CD4-positive, alpha-beta T cell treated with Interleukin-4 for 1 hour (primary cell): ENCODE measurements around the gene KCNMA1.
"Not testable (repeated sequence)": the region's sequence is repeated elsewhere in the genome, so short reads cannot be mapped to it uniquely, and the experiment has no call there.

Experiments used
- DNase-seq, 2 donors: peaks; one replicate each; pipeline ENCODE4 v3.0.0-alpha.2; 2020 to 2022

The KCNMA1 gene

GRCh38 chr10:77436257-77436975, 201.2 kb downstream of the KCNMA1 start:
- no peak for DNase-seq

DNA sequence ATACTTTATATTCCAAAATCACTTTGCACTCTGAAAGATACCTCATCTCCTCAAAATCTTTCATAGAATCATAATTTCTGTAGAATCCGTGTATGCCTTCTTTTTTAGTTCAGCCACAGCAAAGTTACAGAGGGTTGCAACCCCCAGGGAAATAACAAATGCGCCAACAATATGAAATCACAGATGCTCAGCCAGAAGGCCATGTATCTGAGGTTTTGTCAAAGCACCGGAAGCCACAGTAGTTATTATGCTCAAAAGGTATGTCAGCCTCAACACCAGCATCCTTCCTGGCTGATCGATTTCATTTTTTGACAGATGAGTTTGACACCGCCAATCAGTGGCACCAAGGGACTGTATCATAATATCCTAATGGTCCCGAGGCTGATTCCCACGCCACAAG, 204.1 kb downstream of the KCNMA1 start:
- DNase-seq = no peak

DNA sequence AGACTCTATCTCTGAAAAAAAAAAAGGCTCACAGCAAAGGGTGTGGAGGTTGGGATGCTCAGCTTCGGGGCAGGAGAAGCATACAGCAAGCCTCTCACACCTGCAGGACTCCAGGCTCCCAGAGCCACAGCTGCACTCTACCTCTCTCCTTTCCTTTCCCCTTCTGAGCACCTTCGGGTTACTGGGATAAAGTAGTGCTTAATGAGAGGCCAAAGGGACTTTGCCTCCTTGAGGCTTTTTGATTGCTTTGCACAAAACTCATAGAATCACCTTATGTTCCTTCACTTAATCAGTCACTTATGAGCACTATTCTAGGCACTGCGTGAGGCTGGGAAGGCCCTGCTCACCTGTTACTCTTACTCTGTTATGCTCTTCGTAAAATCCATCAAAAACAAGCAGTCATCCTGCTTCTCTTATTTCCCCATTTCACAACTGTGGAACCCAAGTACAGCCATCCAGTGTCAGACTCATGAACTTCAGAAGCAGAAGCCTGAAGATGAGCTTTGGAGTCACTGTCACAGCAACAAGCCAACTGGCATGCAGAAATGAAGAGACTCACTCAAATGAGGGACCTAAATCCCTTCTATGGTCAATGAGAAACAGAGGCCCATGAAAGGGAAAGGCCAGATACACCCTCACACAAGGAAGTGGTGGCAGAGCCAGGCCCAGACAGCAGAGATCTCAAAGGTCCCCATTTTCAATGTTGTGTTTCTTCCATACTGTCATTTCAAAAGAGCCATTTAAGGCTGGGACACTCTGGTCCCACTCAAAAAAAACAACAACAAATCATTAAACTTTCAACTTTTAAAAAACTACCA, 205.4 kb downstream of the KCNMA1 start:
- no peak for DNase-seq

DNA sequence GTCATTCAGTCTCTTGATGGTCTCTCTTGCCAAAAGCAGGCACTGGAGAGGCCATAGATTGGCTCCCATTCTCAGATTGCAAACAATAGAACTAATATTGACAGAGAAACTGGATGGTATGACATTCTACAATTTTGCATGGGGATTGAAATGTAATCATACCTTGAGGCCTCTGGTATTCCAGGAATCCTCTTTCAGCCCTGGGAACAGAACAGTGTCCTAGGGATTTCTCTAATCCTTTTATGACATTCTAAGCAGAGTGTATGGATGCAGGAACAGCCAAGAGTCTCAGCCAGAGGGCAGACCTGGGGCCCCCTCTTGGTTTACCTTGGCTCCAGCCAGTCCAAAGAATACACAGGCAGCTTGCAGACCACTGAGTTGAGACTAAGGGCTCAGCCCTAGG, 206.4 kb downstream of the KCNMA1 start:
- no peak for DNase-seq

DNA sequence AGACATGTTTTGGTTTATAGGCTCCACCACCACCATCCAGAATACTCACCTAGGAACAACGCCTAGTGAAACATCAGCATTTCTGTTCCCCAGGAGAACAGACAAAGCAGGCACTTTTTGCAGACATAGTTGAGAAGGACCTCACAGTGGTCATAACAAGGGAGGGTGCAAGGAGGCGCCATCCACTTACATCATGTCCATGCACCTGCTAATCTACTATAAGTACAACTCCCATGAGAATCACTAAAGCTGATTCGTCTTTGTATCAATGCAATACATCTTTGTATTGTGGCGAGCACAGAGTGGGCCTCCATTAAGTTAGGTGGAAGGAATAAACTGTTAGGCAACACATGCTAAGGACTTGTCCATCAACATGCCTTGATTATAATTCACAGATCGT, 207.1 kb downstream of the KCNMA1 start:
- DNase-seq = no peak

DNA sequence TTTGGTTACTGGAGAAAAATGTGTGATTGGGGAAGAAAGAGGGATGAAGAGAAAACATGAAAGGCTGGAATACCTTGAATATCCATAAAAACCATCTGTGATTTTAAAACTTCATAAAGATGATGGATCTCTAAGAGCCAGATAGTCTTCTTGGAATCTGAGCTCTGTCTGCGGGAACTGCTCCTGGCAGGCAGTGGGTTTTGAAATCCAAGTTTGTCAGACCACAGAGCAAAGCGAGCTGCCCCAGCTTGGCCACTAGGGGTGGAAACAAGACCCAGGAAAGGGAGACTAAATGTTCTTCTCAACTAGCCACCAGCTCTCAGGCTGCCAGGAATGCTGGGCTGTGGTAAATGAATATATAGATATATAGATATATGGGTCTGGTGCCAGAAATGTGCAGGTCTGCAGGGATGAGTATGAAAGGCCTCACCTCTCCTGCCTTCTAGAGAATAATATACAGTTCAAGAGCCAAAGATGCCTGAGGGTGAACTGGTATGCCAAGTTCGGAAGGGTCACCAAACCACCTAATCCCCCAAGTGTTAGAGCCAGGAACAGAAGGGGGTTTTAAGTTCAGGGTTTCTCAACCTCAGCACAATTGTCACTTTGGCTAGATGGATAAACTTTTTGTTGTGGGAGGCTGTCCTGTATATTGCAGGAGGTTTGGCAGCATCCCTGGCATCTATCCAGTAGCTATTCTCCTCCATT, 208.8 kb downstream of the KCNMA1 start:
- no peak for DNase-seq

DNA sequence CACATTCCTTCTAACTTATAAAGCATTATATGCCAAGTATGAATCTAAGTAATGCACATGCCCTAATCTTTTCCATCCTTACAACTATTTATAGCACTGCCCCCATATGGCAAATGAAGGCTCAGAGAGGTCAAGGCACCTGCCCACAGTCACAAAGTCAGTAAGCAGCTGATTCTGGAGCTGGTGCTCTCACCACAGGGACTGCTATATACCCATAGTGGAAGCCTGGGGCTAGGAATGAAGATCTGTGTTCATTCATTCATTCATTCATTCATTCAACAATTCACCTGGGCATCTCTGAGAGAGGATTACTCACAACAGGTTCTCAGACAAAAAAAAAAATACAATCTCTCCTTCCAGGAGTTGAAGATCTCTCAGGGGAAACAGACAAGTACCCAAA, 213.4 kb downstream of the KCNMA1 start:
- DNase-seq = no peak

- no peak for DNase-seq
Measured at GRCh38 chr10:77422491-77423338, 214.9 kb downstream of the KCNMA1 start.

DNA sequence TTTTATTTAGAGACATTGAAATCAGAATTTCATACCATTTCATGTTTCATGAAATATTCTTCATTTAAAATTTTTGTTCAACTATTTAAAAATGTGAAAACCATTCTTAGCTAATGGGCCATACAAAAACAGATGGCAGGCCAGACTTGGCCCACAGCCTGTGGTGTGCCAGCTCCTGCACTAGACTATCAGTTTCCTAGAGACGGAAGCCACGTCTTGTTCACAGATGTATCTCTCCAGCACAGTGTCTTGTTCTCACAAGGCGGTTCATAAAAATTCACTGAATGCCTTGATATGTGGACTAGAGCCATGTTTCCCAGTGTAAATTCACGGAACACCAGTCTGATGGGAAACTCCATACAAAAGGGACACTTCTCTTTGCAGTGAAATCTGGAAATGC, 216.0 kb downstream of the KCNMA1 start:
- DNase-seq = no peak

DNA sequence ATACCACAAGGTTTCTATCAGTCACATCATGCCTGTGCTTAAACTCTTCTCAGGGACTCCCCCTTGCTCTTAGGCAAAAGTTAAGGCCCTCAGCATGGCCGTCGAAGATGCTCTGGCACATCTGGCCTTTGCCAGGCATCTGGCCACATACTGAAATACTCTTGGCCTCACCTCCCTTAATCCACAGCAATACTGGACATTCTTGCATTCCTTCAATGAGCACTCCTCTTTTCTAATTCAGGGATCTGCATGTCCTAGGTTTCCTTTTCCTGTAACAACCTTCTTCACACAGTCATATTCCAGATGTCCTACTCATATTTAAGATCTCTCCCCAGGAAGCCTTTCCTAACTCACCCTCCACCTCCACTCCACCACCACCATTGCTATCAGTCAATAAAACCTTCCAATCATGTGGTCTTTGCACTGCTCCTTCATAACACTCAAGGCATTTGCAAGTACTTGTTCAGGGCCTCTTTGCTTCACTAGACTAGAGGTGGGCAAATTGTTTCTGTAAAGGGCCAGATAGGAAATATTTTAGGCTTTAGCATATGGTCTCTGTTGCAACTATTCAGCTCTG, 216.6 kb downstream of the KCNMA1 start:
- DNase-seq = no peak

GRCh38 chr10:77419979-77420378, 217.6 kb downstream of the KCNMA1 start:
- DNase-seq = no peak

DNA sequence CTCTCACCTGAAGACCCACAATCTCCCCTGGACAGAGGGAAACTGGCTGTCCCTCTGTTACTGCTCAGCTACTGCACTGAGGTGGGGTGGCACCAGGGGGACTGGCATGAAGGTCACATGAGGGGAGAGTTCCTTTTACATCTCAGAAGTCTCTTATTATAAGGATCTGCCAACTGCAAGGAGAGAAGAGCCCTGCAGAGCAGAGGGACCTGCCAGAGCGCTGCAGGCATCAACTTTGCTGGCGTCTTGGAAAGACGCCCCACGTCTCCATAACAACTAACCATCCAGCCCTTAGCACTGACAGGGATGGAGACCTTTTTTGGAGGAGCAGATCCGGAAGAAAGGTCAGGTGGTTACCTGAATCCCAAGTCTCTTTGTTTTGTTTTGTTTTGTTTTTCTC, 218.6 kb downstream of the KCNMA1 start:
- DNase-seq = no peak

- DNase-seq = no peak
Measured at GRCh38 chr10:77417806-77418640, 219.6 kb downstream of the KCNMA1 start.

DNA sequence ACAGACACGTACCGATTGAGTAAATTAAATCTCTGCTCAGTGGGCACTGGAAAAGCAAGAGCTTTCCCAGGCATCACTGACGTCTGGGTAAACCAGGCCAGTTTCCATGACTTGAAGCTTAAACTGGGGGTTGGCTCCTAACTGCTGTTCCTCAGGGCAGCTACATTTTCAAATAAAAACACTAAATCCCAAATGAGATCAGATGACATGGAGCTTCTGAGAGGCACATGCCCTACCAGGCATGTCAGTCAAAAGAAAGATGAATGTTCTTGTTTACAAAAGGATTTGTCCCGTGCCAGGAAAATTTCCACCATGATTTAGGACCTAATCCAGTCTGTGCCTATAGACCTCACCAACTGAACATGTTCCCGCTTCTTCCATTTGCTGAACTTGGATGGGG, 220.2 kb downstream of the KCNMA1 start:
- no peak for DNase-seq

GRCh38 chr10:77416311-77417135, 221.1 kb downstream of the KCNMA1 start:
- no peak for DNase-seq

- DNase-seq = no peak
Measured at GRCh38 chr10:77415313-77415960, 222.2 kb downstream of the KCNMA1 start.

DNA sequence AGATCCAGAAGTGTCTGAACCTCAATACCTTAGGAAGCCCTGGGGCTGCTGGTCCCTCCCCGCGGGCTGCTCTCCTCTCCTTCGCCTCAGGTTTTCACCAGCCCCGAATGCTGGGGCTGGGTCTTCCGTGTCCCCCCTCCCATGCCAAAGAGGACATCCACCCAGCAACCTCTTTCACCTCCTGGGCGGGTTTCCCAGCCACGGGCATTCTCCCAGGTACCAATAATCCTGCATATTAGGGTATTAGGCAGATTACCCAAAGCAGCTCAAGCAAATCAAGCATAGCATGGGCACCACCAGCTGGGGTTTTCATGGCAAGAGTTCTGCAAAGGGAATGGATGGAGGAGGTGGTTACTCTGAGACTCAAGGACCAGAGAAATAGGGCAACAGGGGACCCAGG, 224.4 kb downstream of the KCNMA1 start:
- no peak for DNase-seq

- DNase-seq = not testable (repeated sequence)
Measured at GRCh38 chr10:77412573-77413133, 225.0 kb downstream of the KCNMA1 start.

GRCh38 chr10:77411805-77412204, 225.8 kb downstream of the KCNMA1 start:
- no peak for DNase-seq

- DNase-seq = no peak
Measured at GRCh38 chr10:77410523-77410922, 227.1 kb downstream of the KCNMA1 start.
